GM10266 (cell line): ENCODE results near the gene HTT.
A peak's percentile ranks its signal among the peaks of the same experiment; 100 is the strongest.

Experiments
- DNase-seq: peaks from one replicate; pipeline ENCODE4 v3.0.0; 2012; ENCODE audit errors: extremely low spot score
- TF ChIP-seq, protein P1 (sequence below): IDR thresholded peaks from 2 replicates; pipeline ENCODE4 v1.5.1; 2012; ENCODE audit warnings: mild to moderate bottlenecking, low read depth; ENCODE audit not compliant: control insufficient read depth, insufficient read depth; ENCODE audit errors: missing control alignments

The HTT gene

GRCh38 chr4:3287972-3288570 is 213.6 kb downstream of the HTT start:
- TF ChIP-seq, protein P1, sequence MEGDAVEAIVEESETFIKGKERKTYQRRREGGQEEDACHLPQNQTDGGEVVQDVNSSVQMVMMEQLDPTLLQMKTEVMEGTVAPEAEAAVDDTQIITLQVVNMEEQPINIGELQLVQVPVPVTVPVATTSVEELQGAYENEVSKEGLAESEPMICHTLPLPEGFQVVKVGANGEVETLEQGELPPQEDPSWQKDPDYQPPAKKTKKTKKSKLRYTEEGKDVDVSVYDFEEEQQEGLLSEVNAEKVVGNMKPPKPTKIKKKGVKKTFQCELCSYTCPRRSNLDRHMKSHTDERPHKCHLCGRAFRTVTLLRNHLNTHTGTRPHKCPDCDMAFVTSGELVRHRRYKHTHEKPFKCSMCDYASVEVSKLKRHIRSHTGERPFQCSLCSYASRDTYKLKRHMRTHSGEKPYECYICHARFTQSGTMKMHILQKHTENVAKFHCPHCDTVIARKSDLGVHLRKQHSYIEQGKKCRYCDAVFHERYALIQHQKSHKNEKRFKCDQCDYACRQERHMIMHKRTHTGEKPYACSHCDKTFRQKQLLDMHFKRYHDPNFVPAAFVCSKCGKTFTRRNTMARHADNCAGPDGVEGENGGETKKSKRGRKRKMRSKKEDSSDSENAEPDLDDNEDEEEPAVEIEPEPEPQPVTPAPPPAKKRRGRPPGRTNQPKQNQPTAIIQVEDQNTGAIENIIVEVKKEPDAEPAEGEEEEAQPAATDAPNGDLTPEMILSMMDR: no peak
- DNase-seq: no peak

GRCh38 chr4:3288571-3289094 is 214.2 kb downstream of the HTT start:
- DNase-seq: no peak
- TF ChIP-seq, protein P1: no peak

DNA sequence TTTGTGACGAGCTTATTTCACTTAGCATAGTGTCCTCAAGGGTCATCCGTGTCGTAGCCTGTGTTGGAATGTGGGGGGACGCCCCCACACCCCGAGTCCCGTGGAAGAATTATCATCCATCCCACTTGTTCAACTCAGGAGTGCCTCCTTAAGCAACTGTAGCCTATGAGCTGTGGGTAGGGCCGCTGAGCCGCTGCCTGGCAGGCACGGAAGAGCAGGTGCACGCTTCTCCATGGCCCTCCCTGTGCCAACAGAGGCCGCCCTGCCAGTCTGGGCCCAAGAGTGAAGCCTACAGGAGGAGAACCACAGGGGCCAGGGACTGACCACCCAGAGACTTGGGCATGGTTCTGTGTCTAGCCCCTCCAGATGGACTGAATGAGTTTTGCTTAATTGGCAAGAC is 216.0 kb downstream of the HTT start:
- TF ChIP-seq, protein P1: no peak
- no peak for DNase-seq

- DNase-seq: no peak
- TF ChIP-seq, protein P1: no peak
Observed at GRCh38 chr4:3290889-3291321, 216.4 kb downstream of the HTT start.

DNA sequence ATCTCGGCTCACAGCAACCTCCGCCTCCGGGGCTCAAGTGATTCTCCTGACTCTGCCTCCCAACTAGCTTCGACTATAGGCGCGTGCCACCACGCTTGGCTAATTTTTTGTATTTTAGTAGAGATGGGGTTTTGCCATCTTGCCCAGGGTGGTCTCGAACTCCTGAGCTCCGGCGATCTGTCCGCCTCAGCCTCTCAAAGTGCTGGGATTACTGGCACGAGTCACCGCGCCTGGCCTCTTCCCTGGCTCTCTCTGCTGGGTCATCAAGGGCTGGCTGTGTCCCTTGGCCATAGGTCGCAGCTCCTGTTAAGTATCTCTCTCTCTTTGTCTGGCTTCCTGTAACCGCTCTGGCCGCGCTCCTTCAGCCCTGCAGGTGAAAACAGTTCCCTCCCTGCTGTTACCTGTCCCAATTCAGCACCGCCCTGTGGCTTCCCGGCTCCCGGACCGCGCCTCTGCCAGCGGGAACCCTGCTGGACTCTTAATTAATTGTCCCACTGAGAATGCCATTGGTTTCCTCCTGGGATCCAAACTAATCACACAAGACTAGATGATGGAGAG is 217.0 kb downstream of the HTT start:
- no peak for DNase-seq
- TF ChIP-seq, protein P1: no peak

DNA sequence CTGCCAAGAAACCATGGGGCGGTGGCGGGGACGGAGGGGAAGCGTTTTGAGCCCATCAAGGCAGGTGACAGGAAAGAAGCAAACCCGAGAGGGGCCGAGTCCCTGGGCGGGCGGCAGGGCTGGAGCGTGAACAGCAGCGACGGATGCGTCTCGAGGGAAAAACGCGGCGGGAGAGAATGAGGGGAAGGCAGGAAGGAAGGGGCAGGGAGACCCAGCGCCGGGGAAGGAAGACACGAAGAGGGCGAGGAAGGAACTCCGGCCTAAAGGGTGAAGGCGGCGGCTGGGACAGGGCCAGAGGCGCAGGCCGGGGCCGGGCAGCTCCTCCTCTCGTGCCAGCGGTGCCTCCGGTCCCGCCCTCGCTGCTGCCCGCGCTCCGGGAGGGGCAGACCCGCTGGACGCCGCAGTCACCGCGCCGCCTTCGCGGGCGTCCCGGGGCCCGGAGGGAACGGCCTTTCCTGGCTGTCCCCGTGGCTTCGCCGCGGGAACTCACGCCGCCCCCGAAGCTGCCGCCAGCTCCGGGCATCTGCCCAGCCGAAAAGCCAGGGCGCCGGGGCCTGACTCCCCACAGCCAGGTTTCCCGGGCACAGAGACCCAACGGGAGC is 217.6 kb downstream of the HTT start:
- peak; percentile 53 for DNase-seq
- TF ChIP-seq, protein P1: no peak
